ENCODE data around the gene PTPRD. TPM values are rescaled to one million over a fixed set of nuclear protein-coding genes. Genes with fewer than 3 reads are reported as not detected.

Gene PTPRD
- polyA plus RNA-seq, 3 donors: 106 to 122 (median 110) TPM

- DNase-seq: no peak
Measured at GRCh38 chr9:9901624-9902023, 711.2 kb downstream of the PTPRD start.

GRCh38 chr9:9893837-9894236 lies 719.0 kb downstream of the PTPRD start:
- DNase-seq: no peak

GRCh38 chr9:9892217-9892616 lies 720.6 kb downstream of the PTPRD start:
- DNase-seq: no peak

GRCh38 chr9:9881692-9882091 lies 731.1 kb downstream of the PTPRD start:
- DNase-seq: no peak

GRCh38 chr9:9874270-9874669 lies 738.5 kb downstream of the PTPRD start:
- DNase-seq: no peak

- no peak for DNase-seq
Measured at GRCh38 chr9:9862235-9862810, 750.5 kb downstream of the PTPRD start.

- DNase-seq: no peak
Measured at GRCh38 chr9:9855177-9856078, 757.4 kb downstream of the PTPRD start.

GRCh38 chr9:9847750-9848149 lies 765.1 kb downstream of the PTPRD start:
- DNase-seq: no peak

- no peak for DNase-seq
Measured at GRCh38 chr9:9846557-9846956, 766.2 kb downstream of the PTPRD start.

GRCh38 chr9:9820436-9820835 lies 792.4 kb downstream of the PTPRD start:
- DNase-seq: no peak

- no peak for DNase-seq
Measured at GRCh38 chr9:9819886-9820285, 792.9 kb downstream of the PTPRD start.

- no peak for DNase-seq
Measured at GRCh38 chr9:9817176-9817575, 795.6 kb downstream of the PTPRD start.

- no peak for DNase-seq
Measured at GRCh38 chr9:9804109-9804508, 808.7 kb downstream of the PTPRD start.

GRCh38 chr9:9799287-9799686 lies 813.5 kb downstream of the PTPRD start:
- no peak for DNase-seq

- DNase-seq: no peak
Measured at GRCh38 chr9:9792144-9792857, 820.5 kb downstream of the PTPRD start.

- DNase-seq: no peak
Measured at GRCh38 chr9:9791611-9792010, 821.2 kb downstream of the PTPRD start.

- DNase-seq: peak; percentile 35
Measured at GRCh38 chr9:9790216-9790872, 822.5 kb downstream of the PTPRD start.

GRCh38 chr9:9783711-9784110 lies 829.1 kb downstream of the PTPRD start:
- no peak for DNase-seq

GRCh38 chr9:9783211-9783610 lies 829.6 kb downstream of the PTPRD start:
- DNase-seq: no peak

- DNase-seq: no peak
Measured at GRCh38 chr9:9778293-9778692, 834.5 kb downstream of the PTPRD start.

GRCh38 chr9:9774471-9774870 lies 838.3 kb downstream of the PTPRD start:
- DNase-seq: no peak

- DNase-seq: no peak
Measured at GRCh38 chr9:9771314-9771713, 841.5 kb downstream of the PTPRD start.

Measured in renal pelvis (tissue), 4 donors.